Naive thymus-derived CD8-positive, alpha-beta T cell (primary cell): Measurements from ENCODE around the gene IFIH1. TPM values are rescaled to one million over a fixed set of nuclear protein-coding genes. Genes with fewer than 3 reads are reported as not detected.
A peak's percentile ranks its signal among the peaks of the same experiment; 100 is the strongest.

Experiments
- ATAC-seq, 2 donors: fragments of 150-1000 bp; cut with Tn5 transposase in 1 of 2; sonication (Bioruptor Pico), chemical (Tn5 transposase) in 1 of 2; 1 replicate in 1 of 2; 2 replicates in 1 of 2; pipeline ENCODE4 v1.10.0; 2021; ENCODE audit warnings: mild to moderate bottlenecking in 2 of 2, moderate library complexity in 2 of 2
- POLR2A ChIA-PET: fragments of 350-600 bp; sonication (Branson Sonifier 250); formaldehyde crosslinking; loops from one replicate; lab custom pipeline; 2021; ENCODE audit warnings: antibody characterized with exemption; lab: Charles Lee
- DNase-seq, 10 donors: peaks; one replicate each; pipeline versions ENCODE4 v3.0.0 to v3.0.0-alpha.2; 2020 to 2022
- H3K27ac Mint-ChIP-seq, 10 donors: one replicate each; pipeline ENCODE4 v1.8.0; 2020 to 2022; ENCODE audit warnings: mild to moderate bottlenecking in 10 of 10, mixed read lengths in 10 of 10, moderate library complexity in 4 of 10, inconsistent platforms in 1 of 10
- H3K27me3 Mint-ChIP-seq, 5 donors: one replicate each; pipeline ENCODE4 v1.8.0; 2021 to 2022; ENCODE audit warnings: mixed read lengths in 5 of 5
- H3K36me3 Mint-ChIP-seq, 3 donors: one replicate each; pipeline ENCODE4 v1.8.0; 2020 to 2022; ENCODE audit warnings: mixed read lengths in 3 of 3, mild to moderate bottlenecking in 2 of 3, inconsistent platforms in 1 of 3
- H3K4me1 Mint-ChIP-seq, 4 donors: one replicate each; pipeline ENCODE4 v1.8.0; 2021 to 2022; ENCODE audit warnings: mixed read lengths in 4 of 4
- H3K4me3 Mint-ChIP-seq, 10 donors: one replicate each; pipeline ENCODE4 v1.8.0; 2020 to 2022; ENCODE audit warnings: mild to moderate bottlenecking in 10 of 10, mixed read lengths in 10 of 10, moderate library complexity in 6 of 10, inconsistent platforms in 1 of 10
- H3K9me3 Mint-ChIP-seq, 9 donors: one replicate each; pipeline ENCODE4 v1.8.0; 2020 to 2022; ENCODE audit warnings: mixed read lengths in 9 of 9, mild to moderate bottlenecking in 3 of 9, inconsistent platforms in 1 of 9, moderate library complexity in 1 of 9
- polyA plus RNA-seq, 3 donors: library from polyadenylated mRNA; unstranded; fragments of 300-500 nt; fragmentation: Illumina TruSeq; gene quantifications; one replicate each; pipeline ENCODE4 v1.2.3, GENCODE V29; 2021
- total RNA-seq, 8 experiments: library from RNA in 2 of 8; stranded (reverse) in 2 of 8; gene quantifications; one replicate each; pipeline ENCODE4 v1.2.3 and lab custom pipeline; 2021 to 2026

IFIH1 gene
- total and polyA plus RNA-seq, 5 experiments from 2014 or later, result 10.6 to 25.5 (median 15.7) TPM

- peaks cover 0 to 2% (median 0%) of the 10 kb centered on the region in 4 donors for H3K4me1 Mint-ChIP-seq
- H3K27me3 Mint-ChIP-seq, result peaks cover 9 to 29% (median 18%) of the 10 kb centered on the region in 5 donors
- no peak overlapping the region for H3K27ac Mint-ChIP-seq
- POLR2A ChIA-PET, result no interaction called here
- H3K4me3 Mint-ChIP-seq, result no peak overlapping the region
- peak; percentile 44 to 53 for ATAC-seq
- H3K9me3 Mint-ChIP-seq, result no peaks in the 10 kb centered on the region
- H3K36me3 Mint-ChIP-seq, result no peaks in the 10 kb centered on the region
- peak; percentile 7 to 65 (median 31) for DNase-seq
These were observed 97.4 kb downstream of the IFIH1 start for GRCh38 chr2:162221064-162221463.

GRCh38 chr2:162220368-162220767 lies 98.1 kb downstream of the IFIH1 start:
- no peaks in the 10 kb centered on the region for H3K9me3 Mint-ChIP-seq
- peaks cover 9 to 29% (median 18%) of the 10 kb centered on the region in 5 donors for H3K27me3 Mint-ChIP-seq
- no peaks in the 10 kb centered on the region for H3K36me3 Mint-ChIP-seq
- POLR2A ChIA-PET, result no interaction called here
- H3K4me1 Mint-ChIP-seq, result peaks cover 0 to 2% (median 0%) of the 10 kb centered on the region in 4 donors
- no peak for DNase-seq
- no peak overlapping the region for H3K4me3 Mint-ChIP-seq
- H3K27ac Mint-ChIP-seq, result no peak overlapping the region
- ATAC-seq, result no peak

- H3K27ac Mint-ChIP-seq, result no peak overlapping the region
- no peak overlapping the region for H3K4me3 Mint-ChIP-seq
- DNase-seq, result no peak
- H3K27me3 Mint-ChIP-seq, result peaks cover 9 to 27% (median 18%) of the 10 kb centered on the region in 5 donors
- no peak for ATAC-seq
- no peaks in the 10 kb centered on the region for H3K36me3 Mint-ChIP-seq
- peaks cover 0 to 2% (median 0%) of the 10 kb centered on the region in 4 donors for H3K4me1 Mint-ChIP-seq
- no peaks in the 10 kb centered on the region for H3K9me3 Mint-ChIP-seq
- POLR2A ChIA-PET, result no interaction called here
These were observed 99.1 kb downstream of the IFIH1 start for GRCh38 chr2:162219426-162219825.

DNA sequence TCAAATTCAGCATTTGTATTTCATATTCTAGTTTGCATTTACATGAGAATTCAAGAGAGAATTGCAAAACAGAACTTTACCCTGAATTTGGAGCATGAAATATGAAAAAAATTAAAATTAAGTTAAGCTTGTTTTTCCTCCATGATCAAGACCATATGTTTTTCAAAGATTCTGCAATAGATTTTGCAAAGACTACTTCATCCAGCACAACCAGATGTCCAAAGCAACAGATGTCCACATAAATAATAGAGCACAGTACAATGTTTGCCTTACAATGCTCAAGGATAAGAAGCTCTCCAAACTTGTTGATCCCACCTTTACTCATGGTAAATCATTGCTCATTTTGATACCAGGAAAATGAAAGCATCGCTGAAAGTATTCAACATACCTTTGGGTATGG lies 100.9 kb downstream of the IFIH1 start:
- Mint-ChIP-seq H3K4me1 (peaks cover 0 to 2% (median 0%) of the 10 kb centered on the region in 4 donors), H3K4me3 (no peak overlapping the region), H3K27ac (no peak overlapping the region), H3K27me3 (peaks cover 8 to 27% (median 18%) of the 10 kb centered on the region in 5 donors), H3K9me3 (no peaks in the 10 kb centered on the region), H3K36me3 (no peaks in the 10 kb centered on the region)
- no peak for ATAC-seq
- no peak for DNase-seq
- POLR2A ChIA-PET, result no interaction called here

Other genes starting within 250 kb of the IFIH1 start
- 10 to 100 TPM; 23.4 to 27.0 TPM for gene DPP4, start 244.5 kb downstream of the IFIH1 start, total RNA-seq
- gene DPP4, start 244.5 kb downstream of the IFIH1 start, polyA plus RNA-seq, result 10 to 100 TPM; 13.3 to 49.6 (median 44.4) TPM
- gene GCG, start 166.4 kb downstream of the IFIH1 start, total RNA-seq, result not detected
- gene GCG, start 166.4 kb downstream of the IFIH1 start, polyA plus RNA-seq, result not detected
- not detected for gene FAP, start 75.2 kb downstream of the IFIH1 start, total RNA-seq
- gene FAP, start 75.2 kb downstream of the IFIH1 start, polyA plus RNA-seq, result not detected
- gene GCA, start 25.4 kb upstream of the IFIH1 start, total RNA-seq, result 10 to 100 TPM; 17.5 to 20.9 TPM
- 10 to 100 TPM; 12.2 to 19.1 (median 16.4) TPM for gene GCA, start 25.4 kb upstream of the IFIH1 start, polyA plus RNA-seq